ENCODE measurements around the gene MYDGF. TPM values are rescaled to one million over a fixed set of nuclear protein-coding genes. Genes with fewer than 3 reads are reported as not detected.

The MYDGF gene
- total RNA-seq, 1 donor from 2014 or later = 44.4 TPM

DNA sequence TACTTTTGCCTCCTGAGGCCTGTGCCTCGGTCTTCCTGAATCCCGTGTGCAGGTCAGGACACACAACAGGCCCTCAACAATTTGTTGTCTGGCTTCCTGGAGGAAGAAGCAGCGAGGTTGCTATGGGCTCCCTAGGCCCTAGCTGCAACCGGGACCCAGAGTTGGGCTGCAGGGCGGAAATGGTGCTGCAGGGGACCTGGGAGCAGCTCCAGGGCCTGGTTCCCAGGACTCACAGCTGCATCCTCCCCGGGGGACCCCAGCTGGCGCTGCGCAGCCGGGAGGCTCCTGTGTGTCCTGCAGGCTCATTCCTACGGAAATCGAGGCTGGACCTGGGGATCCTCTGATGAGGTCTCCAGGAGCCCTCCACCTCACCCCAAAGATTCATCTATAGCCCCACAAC lies 31.8 kb downstream of the MYDGF start:
- Histone ChIP-seq H3K27me3 (ENCODE audit: control insufficient read depth in 3 of 3, insufficient read depth in 3 of 3, low read length in 3 of 3) (no peaks in the 10 kb centered on the region), H3K36me3 (ENCODE audit: control insufficient read depth in 3 of 3, insufficient read depth in 3 of 3, low read length in 3 of 3) (no peaks in the 10 kb centered on the region), H3K4me1 (ENCODE audit: control insufficient read depth in 3 of 3, insufficient read depth in 3 of 3, low read length in 3 of 3) (peaks cover 29 to 42% (median 34%) of the 10 kb centered on the region in 3 donors), H3K4me3 (ENCODE audit: low read length in 3 of 3) (no peak overlapping the region), H3K27ac (ENCODE audit: low read depth, low read length) (peak overlapping the region; percentile 62), H3K9ac (ENCODE audit: low read depth in 1 of 3, low read length in 3 of 3) (peak overlapping the region in 1 of 3 donors; percentile 64), H3K9me3 (ENCODE audit: control insufficient read depth in 3 of 3, low read length in 3 of 3) (no peaks in the 10 kb centered on the region)

DNA sequence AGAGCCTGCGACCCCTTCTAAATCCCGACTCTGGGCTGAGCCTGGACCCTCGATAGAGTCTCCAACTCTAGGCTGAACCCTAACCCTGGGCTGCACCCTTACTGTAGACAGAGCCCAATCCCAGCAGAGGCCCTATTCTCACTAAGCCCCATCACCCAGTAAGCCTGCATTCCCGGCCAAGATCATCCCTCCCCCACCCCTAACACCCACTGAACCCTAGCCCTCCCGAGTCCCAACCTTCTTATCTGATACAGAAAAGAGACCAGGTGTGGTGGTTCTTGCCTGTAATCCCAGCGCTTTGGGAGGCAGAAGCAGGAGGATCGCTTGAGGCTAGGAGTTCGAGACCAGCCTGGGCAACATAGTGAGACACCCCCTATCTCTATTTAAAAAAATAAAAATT lies 33.4 kb downstream of the MYDGF start:
- Histone ChIP-seq H3K9ac (ENCODE audit: low read depth in 1 of 3, low read length in 3 of 3) (peak overlapping the region in 2 of 3 donors; percentile 37 to 80), H3K4me3 (ENCODE audit: low read length in 3 of 3) (peak overlapping the region; percentile 59 to 66 (median 63)), H3K9me3 (ENCODE audit: control insufficient read depth in 3 of 3, low read length in 3 of 3) (no peaks in the 10 kb centered on the region), H3K36me3 (ENCODE audit: control insufficient read depth in 3 of 3, insufficient read depth in 3 of 3, low read length in 3 of 3) (no peaks in the 10 kb centered on the region), H3K4me1 (ENCODE audit: control insufficient read depth in 3 of 3, insufficient read depth in 3 of 3, low read length in 3 of 3) (peaks cover 29 to 45% (median 32%) of the 10 kb centered on the region in 3 donors), H3K27me3 (ENCODE audit: control insufficient read depth in 3 of 3, insufficient read depth in 3 of 3, low read length in 3 of 3) (no peaks in the 10 kb centered on the region), H3K27ac (ENCODE audit: low read depth, low read length) (no peak overlapping the region)

DNA sequence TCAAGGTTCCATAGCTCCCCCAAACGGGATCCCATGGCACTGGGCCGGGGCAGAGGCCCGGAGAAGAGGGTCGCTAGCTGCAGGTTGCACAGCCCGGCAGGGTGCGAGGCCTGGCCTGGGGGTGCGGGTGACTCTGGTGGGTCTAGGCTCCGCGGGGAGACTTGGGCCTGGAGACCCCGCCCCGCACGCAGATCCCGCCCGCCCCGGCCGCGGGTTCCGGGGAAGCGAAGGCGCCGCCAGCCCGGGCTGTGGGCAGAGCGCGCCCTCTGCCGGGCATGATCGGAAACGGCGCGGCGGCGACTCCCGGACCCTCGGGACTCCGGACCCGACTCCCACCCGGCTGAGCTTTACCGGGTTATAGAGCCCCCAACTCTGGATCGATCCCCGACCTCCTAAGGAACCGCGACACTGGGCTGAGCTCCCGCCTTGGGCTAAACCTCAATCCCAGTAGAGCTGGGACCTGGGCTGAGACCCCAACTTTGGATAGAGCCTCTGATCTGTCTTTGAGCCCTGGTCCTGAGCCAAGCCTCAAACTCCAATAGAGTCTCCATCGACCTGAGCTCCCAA lies 33.9 kb downstream of the MYDGF start:
- Histone ChIP-seq H3K4me3 (ENCODE audit: low read length in 3 of 3) (peak overlapping the region; percentile 60 to 66 (median 63)), H3K27ac (ENCODE audit: low read depth, low read length) (no peak overlapping the region), H3K27me3 (ENCODE audit: control insufficient read depth in 3 of 3, insufficient read depth in 3 of 3, low read length in 3 of 3) (no peaks in the 10 kb centered on the region), H3K4me1 (ENCODE audit: control insufficient read depth in 3 of 3, insufficient read depth in 3 of 3, low read length in 3 of 3) (peaks cover 29 to 43% (median 31%) of the 10 kb centered on the region in 3 donors), H3K9me3 (ENCODE audit: control insufficient read depth in 3 of 3, low read length in 3 of 3) (no peaks in the 10 kb centered on the region), H3K36me3 (ENCODE audit: control insufficient read depth in 3 of 3, insufficient read depth in 3 of 3, low read length in 3 of 3) (no peaks in the 10 kb centered on the region), H3K9ac (ENCODE audit: low read depth in 1 of 3, low read length in 3 of 3) (peak overlapping the region; percentile 37 to 80 (median 72))

DNA sequence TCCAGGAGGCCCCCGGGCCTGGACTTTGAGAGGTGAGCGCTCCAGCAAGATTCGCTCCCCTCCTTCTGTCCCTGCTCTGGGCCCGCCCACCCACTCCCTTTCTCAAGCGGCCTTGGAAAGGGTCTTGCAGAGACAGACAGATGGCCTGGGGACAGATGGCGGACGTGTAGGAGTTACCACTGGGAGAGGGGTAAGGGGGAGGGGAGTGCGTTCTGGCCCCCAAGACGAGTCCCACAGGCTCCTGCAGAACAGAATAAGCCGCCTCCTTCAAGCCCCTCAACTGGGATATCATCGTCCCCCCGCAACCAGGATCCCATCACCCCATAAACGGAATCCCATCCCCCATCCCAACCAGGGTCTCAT lies 34.4 kb downstream of the MYDGF start:
- H3K27ac ChIP-seq (ENCODE audit: low read depth, low read length) = no peak overlapping the region
- peak overlapping the region; percentile 60 to 66 (median 63) for H3K4me3 ChIP-seq (ENCODE audit: low read length in 3 of 3)
- H3K4me1 ChIP-seq (ENCODE audit: control insufficient read depth in 3 of 3, insufficient read depth in 3 of 3, low read length in 3 of 3) = peaks cover 26 to 40% (median 29%) of the 10 kb centered on the region in 3 donors
- no peaks in the 10 kb centered on the region for H3K9me3 ChIP-seq (ENCODE audit: control insufficient read depth in 3 of 3, low read length in 3 of 3)
- H3K27me3 ChIP-seq (ENCODE audit: control insufficient read depth in 3 of 3, insufficient read depth in 3 of 3, low read length in 3 of 3) = no peaks in the 10 kb centered on the region
- H3K36me3 ChIP-seq (ENCODE audit: control insufficient read depth in 3 of 3, insufficient read depth in 3 of 3, low read length in 3 of 3) = no peaks in the 10 kb centered on the region
- peak overlapping the region; percentile 37 to 80 (median 72) for H3K9ac ChIP-seq (ENCODE audit: low read depth in 1 of 3, low read length in 3 of 3)

DNA sequence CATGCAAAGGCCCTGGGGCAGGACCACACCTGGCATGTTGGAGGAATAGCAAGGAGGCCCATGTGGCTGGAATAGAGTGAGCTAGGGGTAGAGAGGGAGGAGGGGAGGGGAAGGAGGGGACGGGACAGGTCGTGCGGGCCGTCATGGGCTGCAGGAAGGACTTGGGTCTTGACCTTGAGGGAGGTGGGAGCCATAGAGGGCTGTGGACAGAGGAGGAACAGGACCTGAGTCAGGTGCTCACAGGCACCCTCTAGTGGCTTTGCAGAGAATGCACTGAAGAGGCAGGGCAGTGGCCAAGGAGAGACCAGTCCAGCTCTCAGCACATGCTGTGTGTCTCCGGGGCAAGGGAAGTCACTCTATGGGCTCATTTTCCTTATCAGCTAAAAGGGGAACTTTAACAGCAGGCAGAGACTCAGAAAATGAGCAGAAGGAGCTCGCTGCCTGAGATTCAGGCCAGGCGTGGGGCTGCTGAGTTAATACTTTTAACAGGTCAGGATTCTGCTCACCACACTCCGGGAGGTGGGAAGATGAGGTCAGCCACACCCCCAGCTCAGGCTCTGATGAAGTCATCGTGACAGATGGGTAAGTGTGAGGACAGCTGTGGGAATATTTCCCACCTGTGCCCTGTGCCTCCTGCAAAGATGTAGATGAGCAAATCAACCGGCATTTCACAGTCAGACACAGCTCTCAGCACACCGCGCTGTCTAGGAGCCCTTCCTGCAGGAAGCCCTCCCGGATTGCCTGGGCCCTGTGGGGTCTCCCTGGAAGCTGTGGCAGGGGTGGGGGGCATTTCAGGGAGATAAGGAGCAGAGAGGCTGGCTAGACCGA lies 36.8 kb downstream of the MYDGF start:
- H3K27me3 ChIP-seq (ENCODE audit: control insufficient read depth in 3 of 3, insufficient read depth in 3 of 3, low read length in 3 of 3) = no peaks in the 10 kb centered on the region
- H3K4me3 ChIP-seq (ENCODE audit: low read length in 3 of 3) = no peak overlapping the region
- no peak overlapping the region for H3K27ac ChIP-seq (ENCODE audit: low read depth, low read length)
- peaks cover 11 to 27% (median 17%) of the 10 kb centered on the region in 3 donors for H3K4me1 ChIP-seq (ENCODE audit: control insufficient read depth in 3 of 3, insufficient read depth in 3 of 3, low read length in 3 of 3)
- no peaks in the 10 kb centered on the region for H3K9me3 ChIP-seq (ENCODE audit: control insufficient read depth in 3 of 3, low read length in 3 of 3)
- H3K36me3 ChIP-seq (ENCODE audit: control insufficient read depth in 3 of 3, insufficient read depth in 3 of 3, low read length in 3 of 3) = no peaks in the 10 kb centered on the region
- no peak overlapping the region for H3K9ac ChIP-seq (ENCODE audit: low read depth in 1 of 3, low read length in 3 of 3)

DNA sequence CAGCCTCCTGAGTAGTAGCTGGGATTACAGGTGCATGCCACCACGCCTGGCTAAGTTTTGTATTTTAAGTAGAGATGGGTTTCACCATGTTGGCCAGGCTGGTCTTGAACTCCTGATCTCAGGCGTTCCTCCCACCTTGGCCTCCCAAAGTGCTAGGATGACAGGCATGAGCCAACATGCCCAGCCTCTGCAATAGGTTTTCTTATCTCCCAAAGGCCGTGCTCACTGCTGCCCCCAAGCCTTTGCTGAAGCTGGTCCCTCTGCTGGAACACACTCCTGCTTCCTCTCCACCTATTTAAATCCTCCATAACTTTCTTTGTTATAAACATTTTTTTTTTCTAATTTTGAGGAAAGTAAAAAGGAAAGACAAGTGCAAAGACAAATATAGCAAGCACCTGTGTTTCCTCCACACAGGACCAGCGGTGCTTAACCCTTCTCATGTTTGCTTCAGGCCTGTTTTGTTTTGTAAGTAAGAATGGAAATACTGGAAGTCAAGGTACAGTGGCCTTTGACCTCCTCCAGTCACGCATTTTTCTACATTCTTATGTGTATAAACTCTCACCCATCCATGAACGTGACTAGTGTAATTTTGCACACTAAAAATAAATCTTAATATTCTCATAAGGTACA lies 45.3 kb downstream of the MYDGF start:
- Histone ChIP-seq H3K4me3 (ENCODE audit: low read length in 3 of 3) (no peak overlapping the region), H3K9ac (ENCODE audit: low read depth in 1 of 3, low read length in 3 of 3) (no peak overlapping the region), H3K9me3 (ENCODE audit: control insufficient read depth in 3 of 3, low read length in 3 of 3) (no peaks in the 10 kb centered on the region), H3K36me3 (ENCODE audit: control insufficient read depth in 3 of 3, insufficient read depth in 3 of 3, low read length in 3 of 3) (no peaks in the 10 kb centered on the region), H3K27me3 (ENCODE audit: control insufficient read depth in 3 of 3, insufficient read depth in 3 of 3, low read length in 3 of 3) (peaks cover 5 to 11% (median 9%) of the 10 kb centered on the region in 3 donors), H3K27ac (ENCODE audit: low read depth, low read length) (no peak overlapping the region), H3K4me1 (ENCODE audit: control insufficient read depth in 3 of 3, insufficient read depth in 3 of 3, low read length in 3 of 3) (no peaks in the 10 kb centered on the region)

DNA sequence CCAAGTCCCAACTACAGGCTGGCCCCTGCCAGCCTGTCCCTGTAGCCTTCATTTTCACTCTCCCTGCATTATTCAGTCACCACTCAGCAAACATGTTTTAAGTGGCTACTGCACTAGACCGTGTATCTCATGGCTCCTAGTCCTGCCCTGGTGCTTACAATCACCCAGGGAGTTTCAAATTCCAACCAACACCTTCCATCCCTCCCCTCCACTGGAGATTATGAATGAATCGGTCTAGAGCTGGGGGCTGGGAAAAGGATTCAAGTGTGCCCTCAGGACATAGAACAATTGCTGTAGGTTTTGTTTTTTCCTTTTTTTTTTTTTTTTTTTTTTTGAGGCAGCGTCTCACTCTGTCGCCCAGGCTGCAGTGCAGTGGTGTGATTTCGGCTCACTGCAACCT lies 45.8 kb downstream of the MYDGF start:
- no peak overlapping the region for H3K4me3 ChIP-seq (ENCODE audit: low read length in 3 of 3)
- no peak overlapping the region for H3K9ac ChIP-seq (ENCODE audit: low read depth in 1 of 3, low read length in 3 of 3)
- no peaks in the 10 kb centered on the region for H3K9me3 ChIP-seq (ENCODE audit: control insufficient read depth in 3 of 3, low read length in 3 of 3)
- no peak overlapping the region for H3K27ac ChIP-seq (ENCODE audit: low read depth, low read length)
- no peaks in the 10 kb centered on the region for H3K4me1 ChIP-seq (ENCODE audit: control insufficient read depth in 3 of 3, insufficient read depth in 3 of 3, low read length in 3 of 3)
- H3K36me3 ChIP-seq (ENCODE audit: control insufficient read depth in 3 of 3, insufficient read depth in 3 of 3, low read length in 3 of 3) = no peaks in the 10 kb centered on the region
- H3K27me3 ChIP-seq (ENCODE audit: control insufficient read depth in 3 of 3, insufficient read depth in 3 of 3, low read length in 3 of 3) = peaks cover 11 to 16% (median 15%) of the 10 kb centered on the region in 3 donors

DNA sequence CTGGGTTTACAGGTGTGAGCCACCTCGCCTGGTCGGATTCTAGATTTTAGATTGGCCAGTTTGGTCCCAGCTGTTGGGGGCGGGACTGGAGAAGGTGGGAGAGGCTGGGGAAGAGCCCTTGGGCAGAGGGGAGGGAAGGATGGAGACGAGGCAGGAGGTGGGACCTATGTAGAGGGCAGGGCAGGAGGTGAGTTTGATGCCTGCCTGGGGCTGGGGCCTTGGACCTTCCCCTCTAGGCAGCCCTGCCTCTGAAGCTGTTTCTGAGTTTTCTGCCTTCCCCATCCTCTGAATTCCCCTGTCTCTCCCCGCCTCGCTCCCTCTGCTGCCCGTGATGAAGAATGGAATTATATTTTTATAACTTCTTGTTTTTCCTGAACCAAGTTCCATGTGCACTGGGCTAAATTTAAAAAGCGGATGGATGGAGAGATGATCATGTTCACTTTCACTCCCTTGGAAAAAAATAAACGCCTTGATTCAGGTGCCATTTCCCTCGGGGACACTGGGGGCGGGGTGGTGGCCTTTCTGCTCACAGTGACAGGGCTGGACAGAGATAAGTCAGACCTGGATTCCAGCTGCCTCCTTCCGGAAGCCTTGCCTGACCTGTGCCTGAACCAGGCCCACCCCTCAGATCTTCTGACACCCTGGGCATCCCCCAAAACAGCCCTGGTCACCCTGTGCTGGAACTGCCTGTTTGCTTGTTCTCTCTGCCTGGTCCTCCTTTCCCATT lies 47.3 kb downstream of the MYDGF start:
- no peak overlapping the region for H3K9ac ChIP-seq (ENCODE audit: low read depth in 1 of 3, low read length in 3 of 3)
- no peak overlapping the region for H3K4me3 ChIP-seq (ENCODE audit: low read length in 3 of 3)
- H3K27me3 ChIP-seq (ENCODE audit: control insufficient read depth in 3 of 3, insufficient read depth in 3 of 3, low read length in 3 of 3) = peaks cover 11 to 19% (median 16%) of the 10 kb centered on the region in 3 donors
- H3K9me3 ChIP-seq (ENCODE audit: control insufficient read depth in 3 of 3, low read length in 3 of 3) = no peaks in the 10 kb centered on the region
- H3K27ac ChIP-seq (ENCODE audit: low read depth, low read length) = no peak overlapping the region
- no peaks in the 10 kb centered on the region for H3K36me3 ChIP-seq (ENCODE audit: control insufficient read depth in 3 of 3, insufficient read depth in 3 of 3, low read length in 3 of 3)
- H3K4me1 ChIP-seq (ENCODE audit: control insufficient read depth in 3 of 3, insufficient read depth in 3 of 3, low read length in 3 of 3) = no peaks in the 10 kb centered on the region

DNA sequence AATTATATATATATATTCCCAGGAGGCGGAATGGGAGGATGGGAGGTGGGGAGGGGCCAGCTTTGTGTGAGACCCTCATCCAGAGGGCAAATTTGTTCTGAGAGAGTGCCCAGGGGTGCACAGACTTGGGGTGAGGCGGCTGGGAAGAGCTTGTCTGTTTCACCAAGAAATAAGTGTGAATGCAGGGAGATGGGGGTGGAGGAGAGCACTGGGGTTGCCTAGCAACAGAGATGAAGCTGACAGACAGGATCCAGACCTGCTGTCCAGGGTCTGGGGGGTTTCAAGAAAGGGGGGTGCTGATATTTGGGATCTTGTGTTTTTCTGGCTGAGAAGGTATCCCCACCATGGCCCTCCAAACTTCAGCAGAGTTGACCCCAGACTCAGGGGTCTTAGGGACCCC lies 49.5 kb downstream of the MYDGF start:
- Histone ChIP-seq H3K4me3 (ENCODE audit: low read length in 3 of 3) (no peak overlapping the region), H3K27ac (ENCODE audit: low read depth, low read length) (no peak overlapping the region), H3K27me3 (ENCODE audit: control insufficient read depth in 3 of 3, insufficient read depth in 3 of 3, low read length in 3 of 3) (peaks cover 11 to 23% (median 21%) of the 10 kb centered on the region in 3 donors), H3K9ac (ENCODE audit: low read depth in 1 of 3, low read length in 3 of 3) (no peak overlapping the region), H3K4me1 (ENCODE audit: control insufficient read depth in 3 of 3, insufficient read depth in 3 of 3, low read length in 3 of 3) (no peaks in the 10 kb centered on the region), H3K36me3 (ENCODE audit: control insufficient read depth in 3 of 3, insufficient read depth in 3 of 3, low read length in 3 of 3) (no peaks in the 10 kb centered on the region), H3K9me3 (ENCODE audit: control insufficient read depth in 3 of 3, low read length in 3 of 3) (no peaks in the 10 kb centered on the region)

Data from skeletal muscle tissue (tissue), 4 donors.